Measurements from ENCODE around the gene PON3. TPM values are rescaled to one million over a fixed set of nuclear protein-coding genes. Genes with fewer than 3 reads are reported as not detected.
A peak's percentile ranks its signal among the peaks of the same experiment; 100 is the strongest.
"Not testable (repeated sequence)": the region's sequence is repeated elsewhere in the genome, so short reads cannot be mapped to it uniquely, and the experiment has no call there.

Gene PON3
- total RNA-seq, 3 donors from 2014 or later = 3.2 to 8.2 (median 4.2) TPM

DNA sequence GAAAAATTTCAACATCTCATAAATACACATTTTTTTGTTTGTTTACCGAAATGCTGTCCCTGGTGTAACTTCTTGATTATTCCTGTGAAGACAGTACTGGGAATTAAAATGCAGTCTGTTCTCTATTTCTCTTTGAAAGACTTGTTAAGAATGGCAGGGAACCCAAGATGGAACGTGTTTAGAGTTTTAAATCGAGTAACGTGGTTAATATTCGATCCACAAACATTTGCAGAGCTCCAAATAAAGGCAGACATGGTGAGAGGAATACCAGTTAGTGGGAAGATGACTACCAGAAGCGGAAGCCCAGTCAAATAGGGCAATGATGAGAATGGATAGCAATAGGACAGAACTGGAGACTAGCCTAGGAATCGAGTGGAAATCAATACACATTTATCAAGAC is 6.7 kb downstream of the PON3 start:
- ATAC-seq = no peak
- intact Hi-C loops (cut with DNase I, micrococcal nuclease) = no loop called here
- DNase-seq = no peak
- H3K4me1 ChIP-seq (ENCODE audit: low read depth) = no peaks in the 10 kb centered on the region
- H3K9me3 ChIP-seq = no peaks in the 10 kb centered on the region
- H3K36me3 ChIP-seq (ENCODE audit: low read depth) = no peaks in the 10 kb centered on the region
- TF ChIP-seq, protein P1, sequence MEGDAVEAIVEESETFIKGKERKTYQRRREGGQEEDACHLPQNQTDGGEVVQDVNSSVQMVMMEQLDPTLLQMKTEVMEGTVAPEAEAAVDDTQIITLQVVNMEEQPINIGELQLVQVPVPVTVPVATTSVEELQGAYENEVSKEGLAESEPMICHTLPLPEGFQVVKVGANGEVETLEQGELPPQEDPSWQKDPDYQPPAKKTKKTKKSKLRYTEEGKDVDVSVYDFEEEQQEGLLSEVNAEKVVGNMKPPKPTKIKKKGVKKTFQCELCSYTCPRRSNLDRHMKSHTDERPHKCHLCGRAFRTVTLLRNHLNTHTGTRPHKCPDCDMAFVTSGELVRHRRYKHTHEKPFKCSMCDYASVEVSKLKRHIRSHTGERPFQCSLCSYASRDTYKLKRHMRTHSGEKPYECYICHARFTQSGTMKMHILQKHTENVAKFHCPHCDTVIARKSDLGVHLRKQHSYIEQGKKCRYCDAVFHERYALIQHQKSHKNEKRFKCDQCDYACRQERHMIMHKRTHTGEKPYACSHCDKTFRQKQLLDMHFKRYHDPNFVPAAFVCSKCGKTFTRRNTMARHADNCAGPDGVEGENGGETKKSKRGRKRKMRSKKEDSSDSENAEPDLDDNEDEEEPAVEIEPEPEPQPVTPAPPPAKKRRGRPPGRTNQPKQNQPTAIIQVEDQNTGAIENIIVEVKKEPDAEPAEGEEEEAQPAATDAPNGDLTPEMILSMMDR (IDR thresholded peaks at IDR 0.05) = no peak
- H3K4me3 ChIP-seq = no peak overlapping the region

- ATAC-seq; H3K36me3 ChIP-seq (ENCODE audit: low read depth); H3K4me1 ChIP-seq (ENCODE audit: low read depth); H3K9me3 ChIP-seq; intact Hi-C loops (cut with DNase I, micrococcal nuclease); H3K4me3 ChIP-seq: not testable (repeated sequence)
- peak in 1 of 3 donors; percentile 27 for DNase-seq
Measured at GRCh38 chr7:95379457-95379856, 16.7 kb downstream of the PON3 start.

GRCh38 chr7:95376632-95377400 is 19.4 kb downstream of the PON3 start:
- H3K9me3 ChIP-seq = no peaks in the 10 kb centered on the region
- ATAC-seq = no peak
- H3K4me3 ChIP-seq = no peak overlapping the region
- intact Hi-C loops (cut with DNase I, micrococcal nuclease) = no loop called here
- H3K4me1 ChIP-seq (ENCODE audit: low read depth) = no peaks in the 10 kb centered on the region
- peak in 2 of 3 donors; percentile 14 to 33 for DNase-seq
- TF ChIP-seq, protein P1 (IDR thresholded peaks at IDR 0.05) = no peak
- no peaks in the 10 kb centered on the region for H3K36me3 ChIP-seq (ENCODE audit: low read depth)

DNA sequence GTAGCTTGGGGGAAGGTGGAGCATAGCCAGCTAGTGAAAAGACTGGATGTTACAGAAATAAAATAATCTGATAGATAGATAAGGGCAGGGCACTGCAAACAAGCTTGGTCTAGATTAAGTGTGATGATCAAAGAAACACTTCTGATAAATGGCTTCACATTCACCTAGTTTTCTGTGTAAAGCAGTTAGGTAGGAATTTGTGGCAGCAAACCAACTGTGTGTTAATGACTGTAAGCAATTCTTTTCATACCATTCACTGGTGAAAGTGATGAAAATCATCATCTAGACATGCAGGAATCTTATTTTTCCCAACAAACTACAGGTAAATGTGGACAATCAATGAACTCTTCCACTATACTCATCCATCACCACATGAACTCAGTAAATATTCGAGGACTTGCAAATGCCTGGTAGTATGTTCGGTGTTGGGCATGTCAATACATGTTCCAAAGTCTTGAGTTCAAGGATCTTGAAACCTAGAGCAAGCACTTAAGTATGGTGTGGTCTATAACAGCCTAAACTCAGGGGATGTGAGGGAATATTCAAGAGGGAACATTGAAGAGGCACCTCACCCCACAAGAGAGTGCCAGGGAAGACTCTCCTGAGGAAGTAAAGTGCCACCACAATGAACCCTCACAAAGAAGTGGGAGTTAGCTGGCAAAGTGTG is 20.5 kb downstream of the PON3 start:
- TF ChIP-seq, protein P1 (IDR thresholded peaks at IDR 0.05) = no peak
- ATAC-seq (no peak), DNase-seq (no peak)
- no peaks in the 10 kb centered on the region for H3K36me3 ChIP-seq (ENCODE audit: low read depth)
- no peaks in the 10 kb centered on the region for H3K9me3 ChIP-seq
- no peak overlapping the region for H3K4me3 ChIP-seq
- intact Hi-C loops (cut with DNase I, micrococcal nuclease) = no loop called here
- H3K4me1 ChIP-seq (ENCODE audit: low read depth) = no peaks in the 10 kb centered on the region

DNA sequence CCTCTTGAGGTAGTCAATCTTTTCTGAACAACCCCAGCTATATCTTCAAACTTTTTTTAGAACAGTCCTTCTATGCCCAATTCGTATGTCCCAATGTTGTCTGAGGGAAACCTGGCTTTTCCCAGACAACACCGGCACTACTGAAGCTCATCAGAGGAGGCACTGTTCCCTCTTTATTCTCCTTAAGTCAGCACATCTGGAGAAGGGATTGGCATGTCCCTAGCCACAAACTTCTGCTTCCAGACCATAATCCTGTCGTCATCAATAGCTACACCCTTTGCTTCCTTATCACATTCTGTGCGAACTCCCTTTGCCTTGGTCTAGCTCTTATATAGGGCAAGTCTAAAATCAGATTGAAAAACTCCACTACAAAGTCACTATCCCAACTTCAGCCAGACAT is 22.9 kb downstream of the PON3 start:
- intact Hi-C loops (cut with DNase I, micrococcal nuclease) = no loop called here
- no peaks in the 10 kb centered on the region for H3K9me3 ChIP-seq
- no peaks in the 10 kb centered on the region for H3K4me1 ChIP-seq (ENCODE audit: low read depth)
- H3K4me3 ChIP-seq = no peak overlapping the region
- ATAC-seq (no peak), DNase-seq (no peak)
- no peaks in the 10 kb centered on the region for H3K36me3 ChIP-seq (ENCODE audit: low read depth)
- TF ChIP-seq, protein P1 (IDR thresholded peaks at IDR 0.05) = no peak

- H3K4me1 ChIP-seq (ENCODE audit: low read depth) = no peaks in the 10 kb centered on the region
- intact Hi-C loops (cut with DNase I, micrococcal nuclease) = no loop called here
- H3K9me3 ChIP-seq = no peaks in the 10 kb centered on the region
- H3K36me3 ChIP-seq (ENCODE audit: low read depth) = no peaks in the 10 kb centered on the region
- TF ChIP-seq, protein P1 (IDR thresholded peaks at IDR 0.05) = no peak
- no peak overlapping the region for H3K4me3 ChIP-seq
- ATAC-seq (no peak), DNase-seq (no peak)
Measured at GRCh38 chr7:95368235-95368634, 27.9 kb downstream of the PON3 start.

Measured in mucosa of descending colon (tissue), 3 donors.